Omental fat pad (tissue), 4 donors: ENCODE results near the gene HDAC7. TPM values are rescaled to one million over a fixed set of nuclear protein-coding genes. Genes with fewer than 3 reads are reported as not detected.

Experiments
- ATAC-seq: fragments of 150-250 bp; one replicate; pipeline ENCODE4 v1.9.1; 2016; ENCODE audit warnings: mild to moderate bottlenecking, moderate library complexity; ENCODE audit not compliant: low FRiP score
- DNase-seq: peaks from one replicate; pipeline ENCODE4 v3.0.0-alpha.2; 2019; ENCODE audit warnings: low spot score
- total RNA-seq, 4 donors: library from RNA; depleted of rRNA; stranded (reverse); fragments of >200 nt; gene quantifications; one replicate each; pipeline ENCODE4 v1.1.0, GENCODE V29; 2016
- TF ChIP-seq, protein P1 (sequence below), 3 donors: fragments of 450-650 bp; IDR thresholded peaks; one replicate each; pipeline ENCODE4 v1.5.1; 2016 to 2017; ENCODE audit warnings: antibody characterized with exemption in 3 of 3, mild to moderate bottlenecking in 3 of 3, moderate library complexity in 2 of 3

HDAC7 gene
- total RNA-seq, 4 donors from 2014 or later, result 40.3 to 102 (median 62.9) TPM

- TF ChIP-seq, protein P1, sequence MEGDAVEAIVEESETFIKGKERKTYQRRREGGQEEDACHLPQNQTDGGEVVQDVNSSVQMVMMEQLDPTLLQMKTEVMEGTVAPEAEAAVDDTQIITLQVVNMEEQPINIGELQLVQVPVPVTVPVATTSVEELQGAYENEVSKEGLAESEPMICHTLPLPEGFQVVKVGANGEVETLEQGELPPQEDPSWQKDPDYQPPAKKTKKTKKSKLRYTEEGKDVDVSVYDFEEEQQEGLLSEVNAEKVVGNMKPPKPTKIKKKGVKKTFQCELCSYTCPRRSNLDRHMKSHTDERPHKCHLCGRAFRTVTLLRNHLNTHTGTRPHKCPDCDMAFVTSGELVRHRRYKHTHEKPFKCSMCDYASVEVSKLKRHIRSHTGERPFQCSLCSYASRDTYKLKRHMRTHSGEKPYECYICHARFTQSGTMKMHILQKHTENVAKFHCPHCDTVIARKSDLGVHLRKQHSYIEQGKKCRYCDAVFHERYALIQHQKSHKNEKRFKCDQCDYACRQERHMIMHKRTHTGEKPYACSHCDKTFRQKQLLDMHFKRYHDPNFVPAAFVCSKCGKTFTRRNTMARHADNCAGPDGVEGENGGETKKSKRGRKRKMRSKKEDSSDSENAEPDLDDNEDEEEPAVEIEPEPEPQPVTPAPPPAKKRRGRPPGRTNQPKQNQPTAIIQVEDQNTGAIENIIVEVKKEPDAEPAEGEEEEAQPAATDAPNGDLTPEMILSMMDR (IDR thresholded peaks at IDR 0.05), result peak in 2 of 3 donors; percentile 16 to 31
- peak; percentile 91 for ATAC-seq
- no peak for DNase-seq
Measured at GRCh38 chr12:47758834-47759690, 60.6 kb downstream of the HDAC7 start, which contains the start of gene RAPGEF3. TSS of gene RAPGEF3 (minus strand) at chr12:47758880. CDS start at chr12:47758556, 324 bp downstream.

GRCh38 chr12:47758584-47758833 lies 61.2 kb downstream of the HDAC7 start:
- ATAC-seq (peak; percentile 4), DNase-seq (no peak)
- TF ChIP-seq, protein P1 (IDR thresholded peaks at IDR 0.05), result no peak

GRCh38 chr12:47757840-47758583 lies 61.7 kb downstream of the HDAC7 start:
- TF ChIP-seq, protein P1 (IDR thresholded peaks at IDR 0.05), result no peak
- ATAC-seq, result peak; percentile 47
- no peak for DNase-seq

- TF ChIP-seq, protein P1 (IDR thresholded peaks at IDR 0.05), result no peak
- no peak for ATAC-seq
- DNase-seq, result no peak
Measured at GRCh38 chr12:47757364-47757839, 62.3 kb downstream of the HDAC7 start.

GRCh38 chr12:47755655-47756562 lies 63.8 kb downstream of the HDAC7 start:
- DNase-seq (no peak), ATAC-seq (no peak)
- TF ChIP-seq, protein P1 (IDR thresholded peaks at IDR 0.05), result no peak

DNA sequence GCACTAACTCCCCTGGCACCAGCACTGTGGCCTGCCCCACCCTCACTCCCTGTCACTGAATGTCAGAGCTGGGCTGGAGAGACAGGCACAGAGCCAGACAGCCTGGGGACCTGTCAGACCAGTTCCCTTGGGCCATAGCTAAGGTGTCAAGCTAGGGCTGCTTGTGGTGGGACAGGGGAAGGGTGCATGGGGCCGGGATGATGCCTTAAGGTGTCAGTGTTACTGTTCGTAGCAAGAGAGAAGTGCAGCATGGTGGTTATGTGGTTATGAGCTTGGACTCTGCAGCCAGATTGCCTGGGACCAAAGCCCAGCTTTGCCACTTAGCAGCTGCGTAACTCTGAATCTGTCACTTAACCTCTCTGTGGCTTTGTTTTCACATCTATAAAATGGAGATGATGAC lies 64.8 kb downstream of the HDAC7 start:
- DNase-seq (no peak), ATAC-seq (no peak)
- TF ChIP-seq, protein P1 (IDR thresholded peaks at IDR 0.05), result no peak
